IPS-11a (cell line): ENCODE data around the gene DHCR24.

ENCODE experiments used
- H3K4me3 ChIP-seq: one replicate; pipeline ENCODE4 v1.5.1; 2013; ENCODE audit warnings: low read depth, low read length, control low read depth

The DHCR24 gene

DNA sequence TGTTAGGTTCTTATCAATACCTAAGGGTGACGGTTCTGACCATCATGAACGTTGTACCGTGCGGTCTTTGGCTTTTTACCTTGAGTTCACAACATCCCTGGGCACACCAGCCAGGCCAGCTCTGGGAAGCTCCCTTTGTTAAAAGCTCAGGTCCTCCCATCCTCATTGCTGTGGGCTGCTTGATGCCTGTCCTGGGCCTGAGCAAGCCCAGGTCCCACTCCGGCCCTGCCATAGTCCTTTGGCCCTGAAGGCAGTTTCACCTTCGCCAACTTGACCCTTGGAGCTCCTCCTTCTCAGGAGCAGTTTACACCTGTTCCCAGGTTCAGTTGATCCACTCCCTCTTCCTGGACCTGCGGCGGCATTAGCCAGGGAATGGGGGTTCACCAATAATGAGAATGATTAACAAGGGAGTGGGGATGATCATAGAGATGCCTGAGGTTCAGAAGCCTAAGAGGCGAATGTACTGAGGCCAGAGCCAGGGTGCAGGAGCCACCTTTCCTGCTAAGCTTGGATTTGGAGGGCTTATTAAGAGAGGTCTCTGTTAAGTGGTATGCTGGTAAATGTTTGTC is 40.2 kb downstream of the DHCR24 start:
- H3K4me3 ChIP-seq = no peak overlapping the region

GRCh38 chr1:54846301-54846700 is 40.7 kb downstream of the DHCR24 start:
- no peak overlapping the region for H3K4me3 ChIP-seq

DNA sequence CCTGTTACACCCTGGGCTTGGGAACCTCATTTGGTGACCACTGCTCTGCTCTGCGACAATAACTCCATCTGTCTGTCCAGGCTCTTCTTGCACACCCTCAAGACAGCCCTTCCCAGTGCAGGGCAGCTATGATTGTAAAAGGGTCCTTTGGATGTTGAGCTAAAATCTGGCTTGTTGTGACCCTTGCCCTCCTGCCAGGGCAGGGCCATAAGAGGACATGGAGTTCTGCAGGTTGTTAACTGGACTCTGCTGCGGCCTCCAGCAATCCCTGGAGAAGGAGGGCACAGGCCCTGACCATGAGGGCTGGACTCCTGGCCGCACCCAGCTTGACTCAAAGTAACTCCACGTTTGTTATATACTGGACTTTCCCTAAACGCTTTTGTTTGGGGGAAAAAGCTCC is 41.2 kb downstream of the DHCR24 start:
- H3K4me3 ChIP-seq = no peak overlapping the region

DNA sequence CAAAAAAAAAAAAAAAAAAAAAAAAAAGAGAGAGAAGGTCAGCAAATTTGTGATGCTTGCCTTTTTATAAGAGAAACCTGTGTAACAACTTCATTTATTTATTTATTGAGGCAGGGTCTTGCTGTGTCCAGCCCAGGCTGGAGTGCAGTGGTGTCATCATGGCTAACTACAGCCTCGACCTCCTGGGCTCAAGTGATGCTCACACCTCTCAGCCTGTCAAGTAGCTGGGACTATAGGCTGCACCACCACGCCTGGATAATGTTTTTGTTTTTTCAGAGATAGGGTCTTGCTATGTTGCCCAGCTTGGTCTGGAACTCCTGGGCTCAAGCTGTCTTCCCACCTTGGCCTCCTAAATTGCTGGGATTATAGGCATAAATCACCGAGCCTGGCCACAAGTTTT is 42.4 kb downstream of the DHCR24 start:
- no peak overlapping the region for H3K4me3 ChIP-seq

- H3K4me3 ChIP-seq = no peak overlapping the region
Measured at GRCh38 chr1:54843449-54843848, 43.5 kb downstream of the DHCR24 start.

GRCh38 chr1:54842963-54843362 is 44.0 kb downstream of the DHCR24 start:
- H3K4me3 ChIP-seq = no peak overlapping the region

DNA sequence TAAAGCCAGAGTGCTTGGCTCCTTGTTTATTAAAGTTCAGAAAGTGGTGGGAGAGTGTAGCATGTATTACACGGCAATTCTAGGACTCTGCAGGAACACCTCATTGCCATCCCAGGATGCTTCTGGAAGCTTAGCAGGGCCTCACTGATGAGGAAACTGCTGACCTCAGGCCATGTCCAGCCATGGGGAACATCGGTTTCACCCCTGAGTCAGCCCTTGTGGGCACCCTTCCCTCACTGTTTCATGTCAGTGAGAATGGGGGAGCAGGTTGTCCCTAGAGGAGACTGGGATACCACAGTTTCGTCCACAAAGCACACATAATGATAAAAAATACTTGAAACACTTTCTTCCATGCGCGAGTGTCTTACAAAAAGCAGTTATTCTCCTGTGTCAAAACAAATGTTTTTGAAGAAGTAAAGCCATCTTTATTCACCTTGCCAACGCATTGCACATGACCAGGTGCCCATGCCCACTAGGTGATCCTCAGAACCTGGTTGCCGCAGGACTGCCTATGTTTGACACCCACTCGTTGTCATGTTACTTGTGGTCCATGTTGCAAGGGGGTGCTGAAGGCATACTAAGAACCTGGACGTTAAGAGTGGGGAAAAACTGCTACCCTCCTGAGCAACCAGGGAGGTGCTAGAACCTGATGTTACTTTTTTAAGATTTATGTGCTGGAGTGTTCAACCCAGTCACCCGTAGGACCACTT is 44.6 kb downstream of the DHCR24 start:
- H3K4me3 ChIP-seq = no peak overlapping the region

DNA sequence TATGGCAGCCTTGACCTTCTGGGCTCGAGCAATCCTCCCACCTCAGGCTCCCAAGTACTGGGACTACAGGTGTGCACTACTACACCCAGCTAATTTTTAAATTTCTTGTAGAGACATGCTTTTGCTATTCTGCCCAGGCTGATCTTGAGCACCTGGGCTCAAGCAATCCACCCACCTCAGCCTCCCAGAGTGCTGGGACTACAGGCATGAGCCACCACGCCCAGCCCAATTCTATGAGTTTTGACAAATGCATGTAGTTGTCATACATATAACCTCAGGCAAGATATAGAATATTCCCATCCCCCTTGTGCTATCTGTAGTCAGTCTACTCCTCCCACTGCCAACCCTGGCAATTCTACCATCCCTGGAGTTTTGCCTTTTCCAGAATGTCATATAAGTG is 47.2 kb downstream of the DHCR24 start:
- no peak overlapping the region for H3K4me3 ChIP-seq

DNA sequence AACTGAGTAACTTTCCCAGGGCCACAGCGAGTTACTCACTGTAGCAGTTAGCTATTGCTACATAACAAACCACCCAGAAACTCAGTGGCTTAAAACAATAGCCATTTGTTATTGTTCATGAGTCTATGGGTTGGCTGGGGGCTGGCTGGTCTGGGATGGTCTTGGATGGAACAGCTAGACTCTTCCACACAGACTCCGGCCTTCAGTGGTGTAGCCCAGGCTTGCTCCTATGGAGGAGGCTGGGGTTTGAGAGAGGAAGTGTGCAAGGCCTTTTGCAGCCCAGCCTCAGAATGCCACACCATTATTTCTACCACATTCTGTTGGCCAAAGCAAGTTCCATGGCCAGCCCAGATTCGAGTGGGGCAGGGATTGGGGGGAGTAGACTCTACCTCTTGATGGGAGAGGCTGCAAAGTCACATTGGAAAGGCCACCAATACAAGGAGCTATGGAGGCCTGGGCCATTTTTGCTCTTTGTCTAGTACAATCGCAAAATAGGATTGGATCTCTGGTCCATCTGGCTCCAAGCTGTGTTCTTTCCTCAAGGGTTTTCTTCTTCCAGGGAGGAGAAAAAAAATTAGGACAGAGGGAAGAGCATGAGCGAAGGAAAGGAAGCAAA is 48.3 kb downstream of the DHCR24 start:
- H3K4me3 ChIP-seq = no peak overlapping the region

DNA sequence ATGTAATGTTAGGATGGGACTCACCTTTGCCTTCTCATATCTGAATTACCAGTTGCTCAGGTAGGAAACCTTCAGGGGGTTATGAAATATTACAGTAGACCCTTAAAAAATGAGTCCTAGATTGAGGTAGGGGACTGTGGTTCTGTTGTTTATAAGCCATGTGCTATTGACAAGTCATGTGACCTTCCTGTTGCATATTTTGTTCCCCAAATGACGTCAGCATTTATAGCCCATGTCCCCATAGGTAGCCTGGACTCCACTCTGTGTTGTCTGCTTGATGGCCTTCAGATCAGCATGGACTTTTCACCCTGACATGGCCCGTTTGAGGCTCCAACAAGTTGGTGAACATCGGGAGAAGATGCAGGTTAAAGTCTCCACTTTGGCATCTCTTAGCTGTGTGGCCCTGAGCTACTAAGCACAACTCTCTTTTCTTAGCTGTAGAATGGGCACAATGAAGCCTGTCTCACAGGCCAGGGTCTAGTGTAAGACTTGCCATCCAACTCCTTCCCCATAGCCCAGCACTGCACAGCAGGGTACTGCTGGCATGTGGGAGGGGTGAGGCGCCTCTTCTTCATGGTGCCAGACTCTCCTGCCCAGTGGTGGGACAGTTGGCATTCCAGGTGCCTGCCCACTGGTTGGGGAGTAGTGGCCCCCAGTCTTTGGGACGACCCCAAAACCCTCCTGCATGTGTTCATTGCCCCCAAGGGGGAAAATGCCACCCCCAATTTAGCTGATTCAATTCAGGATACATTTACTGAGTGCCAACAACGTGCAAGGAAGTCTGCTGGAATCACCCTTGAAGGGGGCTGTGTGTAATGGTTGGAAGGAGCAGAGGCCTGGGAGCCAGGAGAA is 49.8 kb downstream of the DHCR24 start:
- no peak overlapping the region for H3K4me3 ChIP-seq

- H3K4me3 ChIP-seq = no peak overlapping the region
Measured at GRCh38 chr1:54836594-54836993, 50.4 kb downstream of the DHCR24 start.

DNA sequence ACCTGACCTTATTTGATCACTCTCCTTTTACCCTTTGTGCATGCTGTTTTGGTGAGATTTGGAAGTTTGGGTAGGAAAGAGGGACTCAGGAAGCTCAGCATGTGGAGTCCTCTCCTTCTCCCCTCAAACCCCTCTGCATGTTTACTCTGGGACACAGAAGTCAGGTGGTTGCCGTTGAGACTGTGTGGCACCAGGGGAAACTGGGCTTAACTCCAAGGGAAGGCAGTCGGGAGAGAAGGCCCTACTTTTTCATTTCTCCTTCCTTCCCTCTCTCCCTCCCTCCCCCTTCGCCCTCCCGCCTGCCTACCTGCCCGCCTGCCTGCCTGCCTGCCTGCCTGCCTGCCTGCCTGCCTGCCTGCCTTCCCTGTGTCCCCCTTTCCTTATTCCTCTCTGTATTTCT is 51.0 kb downstream of the DHCR24 start:
- H3K4me3 ChIP-seq = no peak overlapping the region

DNA sequence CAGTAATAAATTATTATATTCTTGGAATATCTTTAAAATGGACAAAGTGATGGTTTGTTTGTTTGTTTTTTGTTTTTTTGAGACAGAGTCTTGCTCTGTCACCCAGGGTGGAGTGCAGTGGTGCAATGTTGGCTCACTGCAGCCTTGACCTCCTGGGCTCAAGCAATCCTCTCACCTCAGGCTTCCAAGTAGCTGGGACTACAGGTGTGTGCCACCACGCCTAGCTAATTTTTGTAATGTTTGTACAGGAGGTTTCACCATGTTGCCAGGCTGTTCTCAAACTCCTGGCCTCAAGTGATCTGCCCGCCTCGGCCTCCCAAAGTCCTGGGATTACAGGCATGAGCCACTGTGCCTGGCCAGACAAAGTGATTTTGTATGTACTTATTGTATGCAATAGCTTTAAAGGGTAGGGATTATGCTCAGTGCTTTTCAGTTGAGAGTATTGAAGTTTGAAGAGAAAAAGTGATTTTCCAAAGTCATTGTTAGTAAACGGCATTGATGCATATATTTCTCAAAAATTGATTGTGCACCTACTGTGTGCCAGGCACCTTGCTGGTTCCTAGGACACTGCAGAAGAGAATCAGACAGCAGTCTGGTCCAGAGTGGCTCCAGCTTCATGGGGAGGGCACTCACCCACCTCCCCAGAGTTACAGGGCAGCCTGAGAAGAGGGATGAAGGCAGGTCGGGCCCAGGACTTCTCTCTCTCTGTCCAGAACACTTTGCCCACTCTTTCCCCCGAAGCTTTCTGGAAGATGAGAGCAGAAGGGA is 51.7 kb downstream of the DHCR24 start:
- no peak overlapping the region for H3K4me3 ChIP-seq

DNA sequence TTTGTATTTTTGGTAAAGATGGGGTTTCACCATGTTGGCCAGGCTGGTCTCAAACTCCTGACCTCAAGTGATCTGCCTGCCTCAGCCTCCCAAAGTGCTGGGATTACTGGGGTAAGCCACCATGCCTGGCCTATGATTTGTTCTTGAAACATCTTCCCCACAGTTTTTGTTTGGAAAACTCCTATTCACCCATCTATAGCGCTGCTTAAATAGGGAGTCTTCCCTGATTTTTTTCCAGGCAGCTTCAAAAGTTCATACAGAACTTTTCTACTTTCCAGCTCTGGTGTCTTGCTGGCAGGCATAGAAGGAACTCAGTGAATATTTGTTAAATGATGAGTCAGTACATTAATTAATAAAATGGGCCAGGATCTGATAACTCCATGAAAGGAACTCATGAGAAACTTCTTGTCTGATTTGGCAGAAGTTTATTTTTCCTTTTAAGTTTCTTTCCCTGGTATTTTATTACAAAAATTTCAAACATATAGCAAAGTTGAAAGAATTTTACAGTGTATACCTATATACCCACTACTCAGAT is 52.9 kb downstream of the DHCR24 start:
- no peak overlapping the region for H3K4me3 ChIP-seq

- no peak overlapping the region for H3K4me3 ChIP-seq
Measured at GRCh38 chr1:54833121-54833520, 53.9 kb downstream of the DHCR24 start.

GRCh38 chr1:54826226-54826816 is 60.7 kb downstream of the DHCR24 start:
- H3K4me3 ChIP-seq = no peak overlapping the region

DNA sequence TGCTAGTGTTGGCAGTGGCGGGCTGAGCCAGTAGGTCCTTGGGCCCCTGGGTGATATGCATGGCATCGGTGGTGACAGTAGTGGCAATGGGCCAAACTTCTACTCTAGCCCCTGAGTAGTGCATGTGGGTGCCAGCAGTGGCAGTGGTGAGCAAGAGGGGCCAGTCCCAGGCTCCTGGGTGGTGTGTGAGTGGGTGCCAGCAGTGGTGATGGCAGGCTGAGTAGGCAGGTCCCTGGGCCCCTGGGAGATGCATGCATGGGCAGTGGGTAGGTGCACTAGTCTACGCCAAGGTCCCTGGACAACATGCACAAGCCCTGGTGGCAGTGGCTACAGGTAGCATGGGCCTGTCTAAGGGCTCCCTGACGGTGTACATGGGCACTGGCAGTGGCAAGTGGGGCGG is 61.3 kb downstream of the DHCR24 start:
- no peak overlapping the region for H3K4me3 ChIP-seq

GRCh38 chr1:54823670-54824069 is 63.3 kb downstream of the DHCR24 start:
- H3K4me3 ChIP-seq = no peak overlapping the region

- H3K4me3 ChIP-seq = no peak overlapping the region
Measured at GRCh38 chr1:54819733-54820132, 67.3 kb downstream of the DHCR24 start.

DNA sequence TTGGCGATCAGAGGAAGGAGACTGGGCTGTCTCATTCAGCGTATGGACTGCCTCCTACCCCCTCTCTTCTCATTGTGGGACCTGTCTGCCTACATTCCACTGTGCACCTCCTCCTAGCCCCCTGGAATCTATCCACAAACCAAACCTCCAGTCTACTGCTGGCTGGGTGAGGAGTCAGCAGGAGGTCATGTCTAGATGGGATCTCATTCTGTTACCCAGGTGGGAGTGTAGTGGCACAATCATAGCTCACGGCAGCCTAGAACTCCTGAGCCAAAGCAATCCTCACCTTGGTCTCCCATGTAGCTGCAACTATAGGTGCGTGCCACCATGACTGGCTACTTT is 67.8 kb downstream of the DHCR24 start:
- H3K4me3 ChIP-seq = no peak overlapping the region
